ENCODE measurements around the gene CTNNA2.

DNA sequence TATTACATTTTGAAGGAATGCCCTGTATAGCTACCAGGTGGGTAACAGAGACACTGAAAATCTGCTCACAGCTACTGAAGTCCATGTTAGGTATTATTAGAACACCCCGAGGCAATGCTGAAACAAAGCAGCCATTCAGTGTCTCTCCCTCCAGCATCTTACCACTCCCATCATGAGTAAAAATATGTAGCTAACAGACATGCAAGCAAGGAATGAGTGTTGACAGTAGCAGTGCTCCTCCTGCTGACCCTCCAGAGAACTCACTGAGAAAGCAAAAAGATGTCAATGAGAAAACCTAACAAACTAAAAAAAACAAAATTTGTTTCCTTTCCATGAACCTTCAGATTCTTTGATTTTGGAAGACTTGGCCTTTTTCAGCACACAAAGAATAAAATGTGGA, 397.8 kb downstream of the CTNNA2 start:
- TF ChIP-seq, protein P1, sequence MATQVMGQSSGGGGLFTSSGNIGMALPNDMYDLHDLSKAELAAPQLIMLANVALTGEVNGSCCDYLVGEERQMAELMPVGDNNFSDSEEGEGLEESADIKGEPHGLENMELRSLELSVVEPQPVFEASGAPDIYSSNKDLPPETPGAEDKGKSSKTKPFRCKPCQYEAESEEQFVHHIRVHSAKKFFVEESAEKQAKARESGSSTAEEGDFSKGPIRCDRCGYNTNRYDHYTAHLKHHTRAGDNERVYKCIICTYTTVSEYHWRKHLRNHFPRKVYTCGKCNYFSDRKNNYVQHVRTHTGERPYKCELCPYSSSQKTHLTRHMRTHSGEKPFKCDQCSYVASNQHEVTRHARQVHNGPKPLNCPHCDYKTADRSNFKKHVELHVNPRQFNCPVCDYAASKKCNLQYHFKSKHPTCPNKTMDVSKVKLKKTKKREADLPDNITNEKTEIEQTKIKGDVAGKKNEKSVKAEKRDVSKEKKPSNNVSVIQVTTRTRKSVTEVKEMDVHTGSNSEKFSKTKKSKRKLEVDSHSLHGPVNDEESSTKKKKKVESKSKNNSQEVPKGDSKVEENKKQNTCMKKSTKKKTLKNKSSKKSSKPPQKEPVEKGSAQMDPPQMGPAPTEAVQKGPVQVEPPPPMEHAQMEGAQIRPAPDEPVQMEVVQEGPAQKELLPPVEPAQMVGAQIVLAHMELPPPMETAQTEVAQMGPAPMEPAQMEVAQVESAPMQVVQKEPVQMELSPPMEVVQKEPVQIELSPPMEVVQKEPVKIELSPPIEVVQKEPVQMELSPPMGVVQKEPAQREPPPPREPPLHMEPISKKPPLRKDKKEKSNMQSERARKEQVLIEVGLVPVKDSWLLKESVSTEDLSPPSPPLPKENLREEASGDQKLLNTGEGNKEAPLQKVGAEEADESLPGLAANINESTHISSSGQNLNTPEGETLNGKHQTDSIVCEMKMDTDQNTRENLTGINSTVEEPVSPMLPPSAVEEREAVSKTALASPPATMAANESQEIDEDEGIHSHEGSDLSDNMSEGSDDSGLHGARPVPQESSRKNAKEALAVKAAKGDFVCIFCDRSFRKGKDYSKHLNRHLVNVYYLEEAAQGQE (IDR thresholded peaks at IDR 0.05; ENCODE audit: insufficient read depth in 1 of 2, low read depth in 2 of 2, low read length in 2 of 2): no peak
- TF ChIP-seq POLR2AphosphoS5 (IDR thresholded peaks at IDR 0.05; ENCODE audit: low read depth, low read length) (no peak), FOXP2 (optimal IDR thresholded peaks at IDR 0.05; ENCODE audit: borderline replicate concordance, extremely low read depth, extremely low read length, insufficient read depth) (no peak), SIN3A (IDR thresholded peaks at IDR 0.05; ENCODE audit: borderline replicate concordance, insufficient read depth, low read length) (no peak), TAF1 (IDR thresholded peaks at IDR 0.05; ENCODE audit: borderline replicate concordance, insufficient read depth, low read length) (no peak)
